Measurements from ENCODE around the gene TLE1.
A peak's percentile ranks its signal among the peaks of the same experiment; 100 is the strongest.
"Not testable (repeated sequence)": the region's sequence is repeated elsewhere in the genome, so short reads cannot be mapped to it uniquely, and the experiment has no call there.

TLE1 gene

GRCh38 chr9:81599837-81600236 is 89.5 kb downstream of the TLE1 start:
- DNase-seq (ENCODE audit: low read depth): no peak

DNA sequence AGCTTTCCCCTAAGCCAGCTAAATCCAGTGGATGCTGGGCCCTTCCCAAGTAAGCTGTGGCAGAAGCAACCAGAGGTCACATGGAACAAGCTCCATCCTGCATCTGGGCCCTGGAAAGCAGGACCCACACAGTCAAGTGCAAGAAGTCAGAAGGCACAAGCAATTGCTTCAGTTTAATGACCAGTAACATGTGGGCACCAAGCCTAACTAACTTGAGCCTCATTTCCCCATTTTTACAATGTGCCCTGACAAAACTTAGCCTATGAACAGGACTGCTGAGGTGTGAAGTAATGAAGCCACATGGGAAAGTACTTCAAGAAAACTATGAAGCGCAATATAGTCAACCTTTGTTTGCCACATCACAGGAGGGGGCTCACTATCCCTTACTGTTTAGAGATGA is 90.5 kb downstream of the TLE1 start:
- DNase-seq (ENCODE audit: low read depth): no peak

DNA sequence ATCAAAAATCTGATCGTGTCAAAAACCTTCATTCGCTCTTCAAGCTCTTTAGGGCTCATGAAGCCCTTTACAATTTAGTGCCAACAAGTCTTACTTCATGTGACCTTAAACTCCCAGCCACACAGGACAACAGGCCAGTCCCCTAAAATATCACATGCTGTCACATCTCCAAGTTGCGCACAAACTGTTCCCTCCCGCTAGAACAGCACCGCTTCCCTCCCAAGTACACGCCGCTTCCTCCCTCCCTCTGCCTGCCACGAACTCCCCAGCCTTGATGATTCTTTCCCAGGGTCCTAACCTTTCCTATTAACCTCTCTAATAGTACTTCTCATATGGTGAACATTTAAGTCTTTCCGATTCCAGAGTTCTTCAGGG is 91.2 kb downstream of the TLE1 start:
- DNase-seq (ENCODE audit: low read depth): no peak

GRCh38 chr9:81597419-81598122 is 91.8 kb downstream of the TLE1 start:
- no peak for DNase-seq (ENCODE audit: low read depth)

DNA sequence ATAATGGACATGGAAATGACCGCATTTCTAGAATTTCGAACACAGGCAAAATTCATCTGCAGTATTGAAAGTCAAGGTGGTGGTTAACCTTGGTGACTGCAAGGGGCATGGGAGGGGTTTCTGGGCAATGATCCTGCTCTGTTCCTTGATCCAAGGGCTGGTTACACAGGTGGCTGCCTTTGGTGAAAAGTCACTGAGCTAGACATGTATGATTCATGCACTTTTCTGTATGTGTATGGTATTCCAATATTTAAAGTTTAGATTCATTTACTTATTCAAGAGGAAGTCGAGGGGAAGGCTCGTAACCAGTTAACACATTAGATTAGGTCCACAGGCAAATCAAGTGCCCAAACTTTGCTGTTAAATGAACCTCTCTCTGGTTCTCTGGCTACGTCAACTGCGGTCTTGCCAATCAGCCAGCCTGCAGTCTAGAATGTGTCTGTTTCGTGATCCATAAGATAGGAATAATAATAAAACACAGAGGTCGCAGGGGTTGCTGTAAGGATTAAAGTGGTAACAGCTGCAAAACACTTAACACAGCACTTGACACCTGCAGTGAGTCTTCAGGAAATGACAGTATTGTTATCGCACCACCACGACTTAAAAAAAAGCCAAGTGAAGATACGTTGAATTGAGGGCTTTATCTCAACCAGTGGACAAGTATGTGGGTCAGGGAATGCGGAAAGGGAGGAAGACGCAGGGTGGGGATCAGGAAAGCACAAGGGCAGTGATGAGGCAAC is 92.5 kb downstream of the TLE1 start:
- no peak for DNase-seq (ENCODE audit: low read depth)

- no peak for DNase-seq (ENCODE audit: low read depth)
These were observed 93.3 kb downstream of the TLE1 start for GRCh38 chr9:81595887-81596543.

DNA sequence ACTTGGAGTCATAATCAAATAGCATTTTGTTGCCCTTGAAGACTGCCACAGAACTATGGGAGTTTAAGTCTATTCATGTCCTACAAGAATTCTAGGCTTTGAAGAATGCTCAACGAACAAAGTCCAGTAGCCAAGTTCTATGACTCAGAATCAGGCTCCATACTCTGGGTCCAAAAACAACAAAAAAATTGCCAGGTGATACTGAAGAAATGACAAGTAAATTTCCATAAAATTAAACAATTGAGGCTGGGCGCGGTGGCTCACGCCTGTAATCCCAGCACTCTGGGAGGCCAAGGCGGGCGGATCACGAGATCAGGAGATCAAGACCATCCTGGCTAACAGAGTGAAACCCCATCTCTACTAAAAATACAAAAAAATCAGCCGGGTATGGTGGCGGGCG is 94.1 kb downstream of the TLE1 start:
- not testable (repeated sequence) for DNase-seq (ENCODE audit: low read depth)

DNA sequence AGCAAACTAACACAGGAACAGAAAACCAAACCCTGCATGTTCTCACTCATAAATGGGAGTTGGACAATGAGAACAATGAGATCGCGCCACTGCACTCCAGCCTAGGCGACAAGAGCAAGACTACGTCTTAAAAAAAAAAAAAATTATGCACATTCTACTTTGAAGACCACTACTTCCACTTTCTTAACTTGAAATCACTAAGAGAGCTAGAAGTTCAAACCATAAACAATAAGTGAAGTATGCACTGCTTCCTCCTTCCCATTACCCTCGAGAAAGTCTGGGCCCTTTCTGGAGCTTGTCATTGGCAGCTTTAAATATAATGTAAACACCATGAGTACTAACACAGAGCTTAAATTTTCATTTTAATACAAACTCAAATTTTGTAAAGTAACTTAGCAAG is 94.9 kb downstream of the TLE1 start:
- DNase-seq (ENCODE audit: low read depth): no peak

DNA sequence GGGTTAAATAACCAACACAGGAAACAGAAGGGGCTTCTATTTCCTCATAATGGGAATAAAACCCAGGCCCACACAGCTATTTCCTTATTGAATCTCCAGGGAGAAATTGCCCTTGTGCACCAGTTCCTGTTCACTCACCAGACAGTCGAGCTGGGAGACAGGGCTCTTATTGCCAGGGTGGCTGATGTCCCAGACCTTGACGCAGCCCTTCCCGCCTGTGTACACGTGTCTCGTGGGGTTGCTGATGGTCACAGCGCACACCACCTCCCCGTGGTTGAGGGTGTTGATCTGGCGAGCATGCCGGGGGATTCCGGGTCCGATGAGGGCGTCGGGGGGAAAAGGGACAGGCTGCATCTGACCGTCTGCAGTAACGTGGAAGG is 96.5 kb downstream of the TLE1 start:
- no peak for DNase-seq (ENCODE audit: low read depth)

DNA sequence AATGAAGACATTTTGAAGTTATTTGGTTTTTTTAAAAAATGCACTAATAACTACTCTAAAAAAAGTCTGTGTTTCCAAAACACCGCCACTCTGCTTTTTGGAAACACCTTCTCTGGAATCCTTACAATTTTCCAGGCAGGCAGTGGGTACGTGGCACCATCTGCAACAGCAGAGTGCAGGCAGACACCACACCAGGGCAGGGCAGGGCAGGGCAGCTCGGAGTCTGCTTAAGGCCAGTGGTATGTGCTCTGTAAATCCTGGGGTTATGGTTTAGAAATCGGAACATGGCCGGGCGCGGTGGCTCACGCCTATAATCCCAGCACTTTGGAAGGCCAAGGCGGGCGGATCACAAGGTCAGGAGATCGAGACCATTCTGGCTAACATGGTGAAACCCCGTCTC is 97.6 kb downstream of the TLE1 start:
- DNase-seq (ENCODE audit: low read depth): no peak

DNA sequence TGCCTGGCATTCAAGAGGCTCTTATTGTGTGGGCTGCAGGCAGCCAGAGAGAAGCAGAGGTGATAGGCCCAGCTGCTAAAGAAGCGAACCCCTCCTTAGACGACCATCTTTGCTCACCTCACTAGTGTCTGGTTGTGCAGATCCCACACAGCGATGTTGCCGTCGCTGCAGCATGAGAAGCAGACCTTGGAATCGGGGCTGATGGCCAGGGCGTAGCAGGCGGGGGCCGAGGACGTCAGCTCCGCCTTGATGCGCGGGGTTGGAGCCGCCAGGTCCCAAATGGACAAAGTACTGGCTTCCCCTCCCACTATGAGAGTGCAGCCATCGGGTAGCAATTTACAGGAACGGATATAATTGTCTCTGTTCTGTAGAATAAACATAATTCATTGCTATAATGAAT is 98.7 kb downstream of the TLE1 start:
- DNase-seq (ENCODE audit: low read depth): no peak

- DNase-seq (ENCODE audit: low read depth): no peak
These were observed 99.5 kb downstream of the TLE1 start for GRCh38 chr9:81589819-81590218.

- DNase-seq (ENCODE audit: low read depth): no peak
These were observed 100.0 kb downstream of the TLE1 start for GRCh38 chr9:81589392-81589791.

GRCh38 chr9:81588148-81588871 is 101.0 kb downstream of the TLE1 start:
- DNase-seq (ENCODE audit: low read depth): no peak

DNA sequence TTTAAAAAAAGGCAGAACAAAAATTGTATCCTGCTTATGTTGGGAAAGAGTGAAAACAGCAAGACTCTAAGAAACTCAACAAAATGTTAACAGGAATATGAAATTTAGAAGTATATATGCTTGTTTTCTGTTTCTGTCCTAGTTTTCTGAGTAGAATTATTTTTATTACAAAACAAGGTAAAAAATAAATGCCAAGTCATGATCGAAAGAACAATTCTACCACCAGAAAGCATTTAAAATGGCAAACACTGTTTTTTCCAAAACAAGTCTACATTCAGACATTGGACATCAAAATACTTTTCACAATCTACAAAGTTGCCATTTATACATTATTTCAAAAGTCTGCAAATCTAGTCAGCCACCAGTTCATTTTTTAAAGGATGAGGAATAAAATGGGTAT is 102.6 kb downstream of the TLE1 start:
- no peak for DNase-seq (ENCODE audit: low read depth)

DNA sequence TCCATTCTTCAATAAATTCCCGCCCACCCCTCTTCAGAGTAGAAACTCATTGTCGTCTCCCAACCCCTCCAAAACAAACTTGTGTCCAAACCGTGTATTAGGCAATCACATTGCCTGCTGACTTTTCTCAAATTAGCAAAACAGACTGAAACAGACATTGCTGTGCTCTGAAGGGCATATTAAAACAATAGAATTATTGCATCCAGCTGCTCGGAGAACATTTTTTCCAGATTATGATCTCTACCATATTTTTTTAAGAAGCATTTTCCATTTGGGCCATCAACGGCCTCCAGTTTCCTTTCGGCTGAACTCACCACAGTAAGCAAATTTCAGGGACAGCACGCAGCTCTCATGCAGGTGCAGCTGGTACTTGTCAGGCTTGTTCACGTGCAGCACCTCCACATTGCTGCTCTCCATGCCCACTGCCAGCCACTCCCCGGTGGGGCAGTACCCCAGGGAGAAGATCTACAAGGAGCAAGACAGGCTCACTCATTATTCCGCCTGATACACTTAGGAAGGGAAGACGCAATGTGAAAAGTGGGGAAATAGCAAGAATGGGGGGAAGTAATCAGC is 104.1 kb downstream of the TLE1 start:
- DNase-seq (ENCODE audit: low read depth): no peak

DNA sequence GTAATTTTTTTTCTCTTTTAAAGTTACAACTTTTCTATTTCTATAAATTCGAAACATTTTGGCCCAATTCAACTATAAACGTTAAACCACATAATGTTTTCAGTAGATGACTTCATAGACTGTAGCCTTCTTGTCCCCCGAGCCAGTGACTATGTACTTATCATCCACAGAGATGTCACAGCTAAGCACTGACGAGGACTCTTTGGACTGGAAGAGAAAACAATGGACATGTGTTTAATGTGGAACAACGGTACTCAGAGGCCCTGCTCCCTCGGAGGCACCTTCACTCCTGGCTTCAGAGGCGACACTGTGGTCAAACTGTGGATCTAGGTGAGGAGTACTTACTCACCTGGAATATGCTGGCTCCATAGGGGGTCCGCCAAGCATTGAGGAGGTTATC is 105.2 kb downstream of the TLE1 start:
- no peak for DNase-seq (ENCODE audit: low read depth)

GRCh38 chr9:81581986-81582385 is 107.4 kb downstream of the TLE1 start:
- no peak for DNase-seq (ENCODE audit: low read depth)

GRCh38 chr9:81579381-81579780 is 110.0 kb downstream of the TLE1 start:
- no peak for DNase-seq (ENCODE audit: low read depth)

DNA sequence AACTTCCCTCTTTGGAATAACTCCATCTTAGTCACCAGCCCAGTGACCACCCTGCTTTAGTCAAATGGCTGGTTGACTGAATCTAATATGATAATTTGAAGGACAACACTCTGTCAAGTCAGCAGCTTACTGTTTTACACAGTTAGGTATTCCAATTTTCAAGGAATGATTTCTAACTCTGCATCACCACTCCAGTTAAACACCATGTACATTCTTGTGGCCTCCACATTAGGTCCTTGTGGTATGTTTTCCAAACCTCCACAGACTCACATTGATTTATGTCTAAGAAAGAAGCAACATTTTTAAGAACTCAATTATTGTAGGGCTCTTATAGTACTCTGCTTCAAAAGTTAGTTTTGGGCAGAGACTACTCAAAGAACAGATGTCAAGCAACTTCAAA is 110.7 kb downstream of the TLE1 start:
- DNase-seq (ENCODE audit: low read depth): no peak

GRCh38 chr9:81575956-81576355 is 113.4 kb downstream of the TLE1 start:
- peak; percentile 57 for DNase-seq (ENCODE audit: low read depth)

DNA sequence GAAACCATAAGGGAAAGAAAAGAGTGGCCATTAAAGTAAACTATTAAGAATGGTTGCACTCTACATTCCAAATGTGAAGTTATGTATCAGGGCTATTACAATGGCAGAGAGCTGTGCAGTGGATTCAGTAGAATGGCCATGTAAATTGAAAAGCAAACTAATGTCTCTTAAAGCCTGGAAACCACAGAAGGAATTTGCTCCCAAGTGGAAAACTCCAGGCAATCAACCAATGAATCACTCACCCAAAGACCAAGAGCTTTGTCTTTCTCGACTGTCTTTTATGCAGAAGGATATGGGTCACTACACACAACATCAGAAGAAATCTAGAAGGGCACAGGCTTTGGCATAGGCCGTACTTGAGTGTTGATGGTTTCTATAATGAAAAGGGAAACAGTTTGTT is 114.9 kb downstream of the TLE1 start:
- DNase-seq (ENCODE audit: low read depth): peak; percentile 55

All from ELR (cell line).